GM10266 (cell line): ENCODE results near the gene MCCC1.

ENCODE experiments used
- DNase-seq: peaks from one replicate; pipeline ENCODE4 v3.0.0; 2012; ENCODE audit errors: extremely low spot score
- CTCF ChIP-seq: IDR thresholded peaks from 2 replicates; pipeline ENCODE4 v1.5.1; 2012; ENCODE audit warnings: mild to moderate bottlenecking, low read depth; ENCODE audit not compliant: control insufficient read depth, insufficient read depth; ENCODE audit errors: missing control alignments

The MCCC1 gene

DNA sequence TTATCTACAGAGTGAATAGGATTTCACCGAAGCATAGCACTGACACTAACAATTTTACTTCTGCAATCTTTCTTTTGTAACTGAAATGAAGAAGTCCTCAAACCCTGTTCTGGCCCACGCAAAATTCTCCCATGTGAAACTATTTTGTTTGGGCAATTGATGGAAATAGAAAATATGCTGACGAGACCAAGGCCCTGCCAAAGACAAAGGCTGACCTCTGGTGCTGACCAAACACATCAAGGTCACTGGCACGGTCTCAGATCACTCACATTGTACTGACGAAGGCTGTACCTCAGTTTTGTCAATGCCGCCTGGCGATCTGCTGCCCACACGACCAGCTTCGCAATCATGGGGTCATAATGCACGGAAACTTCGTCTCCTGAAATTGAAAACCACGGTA lies 60.5 kb downstream of the MCCC1 start:
- peak; percentile 8 for TF ChIP-seq CTCF
- DNase-seq, result no peak

GRCh38 chr3:183038221-183038620 lies 61.1 kb downstream of the MCCC1 start:
- TF ChIP-seq CTCF, result no peak
- no peak for DNase-seq

- DNase-seq, result no peak
- no peak for TF ChIP-seq CTCF
Observed at GRCh38 chr3:183033746-183034145, 65.5 kb downstream of the MCCC1 start.

- no peak for TF ChIP-seq CTCF
- DNase-seq, result no peak
Observed at GRCh38 chr3:183032880-183033555, 66.3 kb downstream of the MCCC1 start.

- DNase-seq, result no peak
- TF ChIP-seq CTCF, result no peak
Observed at GRCh38 chr3:183031826-183032225, 67.5 kb downstream of the MCCC1 start.

DNA sequence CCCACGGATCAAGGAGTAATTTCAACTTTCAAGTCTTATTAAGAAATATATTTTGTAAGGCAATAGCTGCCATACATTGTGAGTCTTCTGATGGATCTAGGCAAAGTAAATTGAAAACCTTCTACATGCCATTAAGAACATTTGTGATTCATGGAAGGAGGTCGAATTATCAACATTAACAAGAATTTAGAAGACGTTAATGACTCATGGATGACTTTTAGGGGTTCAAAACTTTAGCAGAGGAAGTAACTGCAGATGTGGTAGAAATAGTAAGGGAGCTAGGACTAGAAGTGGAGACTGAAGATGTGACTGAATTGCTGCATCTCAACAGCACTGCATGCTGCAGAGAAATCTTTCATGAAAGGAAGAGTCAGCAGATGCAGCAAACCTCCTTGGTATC lies 70.9 kb downstream of the MCCC1 start:
- no peak for TF ChIP-seq CTCF

DNA sequence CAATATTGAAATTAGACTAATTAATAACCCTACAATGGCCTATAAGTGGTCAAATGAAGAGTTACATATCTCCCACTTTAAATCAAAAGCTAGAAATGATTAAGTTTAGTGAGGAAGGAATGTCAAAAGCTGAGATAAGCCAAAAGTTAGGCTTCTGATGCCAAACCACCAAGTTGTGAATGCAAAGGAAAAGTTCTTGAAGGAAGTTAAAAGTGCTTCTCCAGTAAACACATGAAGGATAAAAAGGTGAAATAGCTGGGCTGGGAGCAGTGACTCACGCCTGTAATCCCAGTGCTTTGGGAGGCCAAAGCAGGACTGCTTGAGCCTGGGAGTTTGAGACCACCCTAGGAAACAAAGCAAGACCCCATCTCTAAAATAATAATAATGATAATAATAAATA lies 72.0 kb downstream of the MCCC1 start:
- TF ChIP-seq CTCF, result no peak
- DNase-seq, result no peak

More for the DNA sequence above, 70.9 kb downstream of the MCCC1 start:
- no peak for DNase-seq
